SK-N-SH (cell line): Measurements from ENCODE around the gene MEIS2. TPM values are rescaled to one million over a fixed set of nuclear protein-coding genes. Genes with fewer than 3 reads are reported as not detected.

Experiments used
- CTCF ChIA-PET: fragments of 300-600, 350-600 bp; formaldehyde crosslinking; extraction: SDS; loops from one replicate; lab custom pipeline; 2021; lab: Yijun Ruan, JAX
- POLR2A ChIA-PET: fragments of 350-600 bp; sonication (Branson Sonifier 250); formaldehyde crosslinking; extraction: SDS; loops from one replicate; lab custom pipeline; 2020; ENCODE audit warnings: antibody characterized with exemption, inconsistent platforms; lab: Yijun Ruan, JAX
- DNase-seq: peaks from one replicate; pipeline ENCODE4 v3.0.0; 2012
- H2AFZ ChIP-seq: fragments of 200-600 bp; sonication (generic); 2 replicates; pipeline ENCODE4 v1.8.1; 2016; ENCODE audit warnings: antibody characterized with exemption, mild to moderate bottlenecking, low read depth
- H3F3A ChIP-seq: fragments of 200-600 bp; sonication (generic); replicated peaks from 2 replicates; pipeline ENCODE3; 2016; ENCODE audit warnings: antibody characterized with exemption, mild to moderate bottlenecking; ENCODE audit not compliant: insufficient read depth
- H3K27ac ChIP-seq, 2 experiments: fragments of 200-500 bp in 1 of 2; fragments of 200-600 bp in 1 of 2; sonication (Bioruptor generic) in 1 of 2; sonication (generic), shearing (Covaris generic) in 1 of 2; 2 replicates each; pipeline versions ENCODE4 v1.5.1 to v1.6.1; 2014 to 2016; ENCODE audit warnings: low read depth in 2 of 2, inconsistent platforms in 1 of 2, low read length in 1 of 2, mild to moderate bottlenecking in 1 of 2, mixed read lengths in 1 of 2
- H3K27me3 ChIP-seq: fragments of 200-600 bp; sonication (generic), shearing (Covaris generic); 2 replicates; pipeline ENCODE4 v1.6.1; 2016; ENCODE audit warnings: mixed run types; ENCODE audit not compliant: insufficient read depth
- H3K36me3 ChIP-seq, 2 experiments: fragments of 200-500 bp in 1 of 2; fragments of 200-600 bp in 1 of 2; sonication (Bioruptor generic) in 1 of 2; sonication (generic) in 1 of 2; replicated peaks in 1 of 2; 2 replicates each; pipeline versions ENCODE3 to v1.5.1; 2014 to 2016; ENCODE audit warnings: low read length in 1 of 2, mild to moderate bottlenecking in 1 of 2; ENCODE audit not compliant: insufficient read depth in 2 of 2, control insufficient read depth in 1 of 2
- H3K4me1 ChIP-seq, 2 experiments: fragments of 200-500 bp in 1 of 2; fragments of 200-600 bp in 1 of 2; sonication (Bioruptor generic) in 1 of 2; sonication (generic), shearing (Covaris generic) in 1 of 2; 2 replicates each; pipeline versions ENCODE4 v1.5.1 to v1.6.1; 2014 to 2016; ENCODE audit warnings: low read depth in 1 of 2, low read length in 1 of 2, mixed run types in 1 of 2; ENCODE audit not compliant: insufficient read depth in 2 of 2, control insufficient read depth in 1 of 2
- H3K4me2 ChIP-seq: fragments of 200-600 bp; sonication (generic), shearing (Covaris generic); 2 replicates; pipeline ENCODE4 v1.6.1; 2017; ENCODE audit warnings: mixed run types
- H3K4me3 ChIP-seq, 2 experiments: fragments of 200-500 bp in 1 of 2; fragments of 200-600 bp in 1 of 2; sonication (Bioruptor generic) in 1 of 2; sonication (generic), shearing (Covaris generic) in 1 of 2; 2 replicates each; pipeline versions ENCODE4 v1.5.1 to v1.8.1; 2014 to 2016; ENCODE audit warnings: low read depth in 2 of 2, inconsistent platforms in 1 of 2, low read length in 1 of 2, mild to moderate bottlenecking in 1 of 2, mixed read lengths in 1 of 2, moderate library complexity in 1 of 2
- H3K79me2 ChIP-seq: fragments of 200-600 bp; sonication (generic); 2 replicates; pipeline ENCODE4 v1.8.1; 2017; ENCODE audit warnings: mild to moderate bottlenecking; ENCODE audit not compliant: insufficient read depth
- H3K9ac ChIP-seq: fragments of 200-600 bp; sonication (generic); 2 replicates; pipeline ENCODE4 v1.6.1; 2017; ENCODE audit warnings: mixed run types
- H3K9me2 ChIP-seq: fragments of 200-600 bp; sonication (generic); 2 replicates; pipeline ENCODE4 v1.6.1; 2017; ENCODE audit warnings: mixed run types
- H3K9me3 ChIP-seq: fragments of 200-600 bp; sonication (generic); 2 replicates; pipeline ENCODE4 v1.6.1; 2017; ENCODE audit warnings: mixed run types, mild to moderate bottlenecking, moderate library complexity
- H4K20me1 ChIP-seq: fragments of 200-600 bp; sonication (generic); 2 replicates; pipeline ENCODE4 v1.6.1; 2017; ENCODE audit warnings: mild to moderate bottlenecking, mixed run types; ENCODE audit not compliant: insufficient read depth
- EZH2phosphoT487 ChIP-seq: fragments of 200-600 bp; sonication (generic); IDR thresholded peaks from 2 replicates; pipeline ENCODE4 v1.6.1; 2017; ENCODE audit warnings: low read depth, mixed run types, mild to moderate bottlenecking, antibody characterized with exemption, moderate library complexity, borderline replicate concordance
- FOSL2 ChIP-seq: IDR thresholded peaks from 2 replicates; pipeline ENCODE4 v1.4.0; 2012; ENCODE audit warnings: low read depth, mild to moderate bottlenecking, moderate library complexity, borderline replicate concordance
- FOXM1 ChIP-seq: IDR thresholded peaks from 2 replicates; pipeline ENCODE4 v1.4.0; 2012; ENCODE audit warnings: low read depth, mild to moderate bottlenecking
- GABPA ChIP-seq: IDR thresholded peaks from 2 replicates; pipeline ENCODE4 v1.4.0; 2012; ENCODE audit warnings: low read depth, mild to moderate bottlenecking
- GATA2 ChIP-seq: sonication (generic); formaldehyde crosslinking; IDR thresholded peaks from 2 replicates; pipeline ENCODE4 v1.5.0; 2020; ENCODE audit warnings: mild to moderate bottlenecking, missing genetic modification reagents
- MEF2A ChIP-seq: IDR thresholded peaks from 2 replicates; pipeline ENCODE4 v1.4.0; 2012; ENCODE audit warnings: low read depth, borderline replicate concordance
- NFIC ChIP-seq: IDR thresholded peaks from 2 replicates; pipeline ENCODE4 v1.4.0; 2012; ENCODE audit warnings: borderline replicate concordance
- POLR2AphosphoS5 ChIP-seq: IDR thresholded peaks from 2 replicates; pipeline ENCODE4 v1.6.1; 2012; ENCODE audit warnings: low read depth, low read length
- RCOR1 ChIP-seq: fragments of 150-350 bp; IDR thresholded peaks from 2 replicates; pipeline ENCODE4 v1.6.1; 2017; ENCODE audit warnings: antibody characterized with exemption, low read length
- RFX5 ChIP-seq: IDR thresholded peaks from 2 replicates; pipeline ENCODE4 v1.6.1; 2012; ENCODE audit warnings: mild to moderate bottlenecking, improper control_type of control experiment, low read length
- RXRA ChIP-seq: IDR thresholded peaks from 2 replicates; pipeline ENCODE4 v1.4.0; 2012; ENCODE audit warnings: low read depth, mild to moderate bottlenecking, borderline replicate concordance
- SIN3A ChIP-seq: IDR thresholded peaks from 2 replicates; pipeline ENCODE4 v1.6.1; 2012; ENCODE audit warnings: low read depth, mild to moderate bottlenecking, low read length, moderate library complexity, borderline replicate concordance
- TCF12 ChIP-seq: IDR thresholded peaks from 2 replicates; pipeline ENCODE4 v1.4.0; 2012
- YY1 ChIP-seq: IDR thresholded peaks from 2 replicates; pipeline ENCODE4 v1.4.0; 2012; ENCODE audit warnings: low read depth, mild to moderate bottlenecking
- WGBS: methylation state at CpG from one replicate; pipeline ENCODE4 v1.1.6; 2017; ENCODE audit warnings: low lambda C conversion rate; 5-methylcytosine and 5-hydroxymethylcytosine counted together
- polyA plus RNA-seq, 3 experiments: library from polyadenylated mRNA; depleted of rRNA; stranded (reverse); fragments of >200 nt; gene quantifications; 2 replicates each; pipeline ENCODE4 v1.2.3, GENCODE V29; 2012
- TF ChIP-seq, protein P1 (sequence below): fragments of 150-350 bp; IDR thresholded peaks from 2 replicates; pipeline ENCODE4 v1.6.1; 2016; ENCODE audit warnings: mild to moderate bottlenecking, low read depth, low read length
- TF ChIP-seq, protein P2 (sequence below): IDR thresholded peaks from 2 replicates; pipeline ENCODE4 v1.4.0; 2012; ENCODE audit warnings: low read depth, borderline replicate concordance
- TF ChIP-seq, protein P3 (sequence below): IDR thresholded peaks from 2 replicates; pipeline ENCODE4 v1.6.1; 2012; ENCODE audit warnings: mild to moderate bottlenecking, low read depth, low read length, moderate library complexity
- TF ChIP-seq, protein P4 (sequence below): fragments of 200-600 bp; sonication (generic); IDR thresholded peaks from 2 replicates; pipeline ENCODE4 v1.6.1; 2017; ENCODE audit warnings: antibody characterized with exemption, mild to moderate bottlenecking, moderate library complexity
- TF ChIP-seq, protein P5 (sequence below): IDR thresholded peaks from 2 replicates; pipeline ENCODE4 v1.4.0; 2012; ENCODE audit warnings: low read depth

MEIS2 gene
- polyA plus RNA-seq, 1 of the 3 experiments (the other 2 are of a cell fraction), result 146 TPM

DNA sequence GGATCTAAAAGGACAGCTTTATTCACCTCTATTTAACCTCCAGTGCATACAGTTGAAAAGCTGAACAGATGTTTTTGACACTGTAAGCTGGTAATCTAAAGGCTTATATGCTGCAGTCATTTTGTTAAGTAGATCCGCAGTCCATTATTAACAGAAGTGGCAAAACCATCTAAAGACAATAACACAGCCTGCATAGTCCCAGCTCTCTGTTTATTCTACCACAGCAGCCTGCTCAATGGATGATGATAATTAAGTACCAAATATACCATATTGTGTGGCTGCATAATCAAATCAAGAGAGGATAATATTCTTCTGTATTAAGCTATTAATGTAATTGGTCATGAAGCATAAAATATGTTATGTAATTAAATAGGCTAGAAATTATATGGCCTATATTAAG lies 207.1 kb downstream of the MEIS2 start:
- POLR2A ChIA-PET, result no interaction called here
- H3K9ac ChIP-seq, result no peak overlapping the region

More for the DNA sequence above, 207.1 kb downstream of the MEIS2 start:
- peaks cover 27% of the 10 kb centered on the region for H3F3A ChIP-seq
- no peaks in the 10 kb centered on the region for H3K9me2 ChIP-seq
- no peak overlapping the region for H3K4me3 ChIP-seq
- DNase-seq, result no peak
- H3K27me3 ChIP-seq, result no peaks in the 10 kb centered on the region
- peaks cover 83 to 98% of the 10 kb centered on the region in 2 experiments for H3K36me3 ChIP-seq
- peaks cover 9% of the 10 kb centered on the region; the same call in 1 of the 2 replicates for H4K20me1 ChIP-seq
- no peaks in the 10 kb centered on the region for H3K9me3 ChIP-seq
- peaks cover 23% of the 10 kb centered on the region; the same call in 1 of the 2 replicates for H3K79me2 ChIP-seq
- TF ChIP-seq, protein P1, sequence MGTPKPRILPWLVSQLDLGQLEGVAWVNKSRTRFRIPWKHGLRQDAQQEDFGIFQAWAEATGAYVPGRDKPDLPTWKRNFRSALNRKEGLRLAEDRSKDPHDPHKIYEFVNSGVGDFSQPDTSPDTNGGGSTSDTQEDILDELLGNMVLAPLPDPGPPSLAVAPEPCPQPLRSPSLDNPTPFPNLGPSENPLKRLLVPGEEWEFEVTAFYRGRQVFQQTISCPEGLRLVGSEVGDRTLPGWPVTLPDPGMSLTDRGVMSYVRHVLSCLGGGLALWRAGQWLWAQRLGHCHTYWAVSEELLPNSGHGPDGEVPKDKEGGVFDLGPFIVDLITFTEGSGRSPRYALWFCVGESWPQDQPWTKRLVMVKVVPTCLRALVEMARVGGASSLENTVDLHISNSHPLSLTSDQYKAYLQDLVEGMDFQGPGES, result no peak
- no peak for TF ChIP-seq FOSL2
- TF ChIP-seq, protein P2, sequence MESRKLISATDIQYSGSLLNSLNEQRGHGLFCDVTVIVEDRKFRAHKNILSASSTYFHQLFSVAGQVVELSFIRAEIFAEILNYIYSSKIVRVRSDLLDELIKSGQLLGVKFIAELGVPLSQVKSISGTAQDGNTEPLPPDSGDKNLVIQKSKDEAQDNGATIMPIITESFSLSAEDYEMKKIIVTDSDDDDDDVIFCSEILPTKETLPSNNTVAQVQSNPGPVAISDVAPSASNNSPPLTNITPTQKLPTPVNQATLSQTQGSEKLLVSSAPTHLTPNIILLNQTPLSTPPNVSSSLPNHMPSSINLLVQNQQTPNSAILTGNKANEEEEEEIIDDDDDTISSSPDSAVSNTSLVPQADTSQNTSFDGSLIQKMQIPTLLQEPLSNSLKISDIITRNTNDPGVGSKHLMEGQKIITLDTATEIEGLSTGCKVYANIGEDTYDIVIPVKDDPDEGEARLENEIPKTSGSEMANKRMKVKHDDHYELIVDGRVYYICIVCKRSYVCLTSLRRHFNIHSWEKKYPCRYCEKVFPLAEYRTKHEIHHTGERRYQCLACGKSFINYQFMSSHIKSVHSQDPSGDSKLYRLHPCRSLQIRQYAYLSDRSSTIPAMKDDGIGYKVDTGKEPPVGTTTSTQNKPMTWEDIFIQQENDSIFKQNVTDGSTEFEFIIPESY, result no peak
- no peak for TF ChIP-seq RCOR1
- no peak for TF ChIP-seq SIN3A
- TF ChIP-seq POLR2AphosphoS5, result no peak
- no peak for TF ChIP-seq GATA2 (CRISPR knock-in tag)
- TF ChIP-seq RXRA, result no peak
- TF ChIP-seq TCF12, result no peak
- TF ChIP-seq FOXM1, result no peak
- TF ChIP-seq NFIC, result no peak
- TF ChIP-seq RFX5, result no peak
- no peak for TF ChIP-seq GABPA
- TF ChIP-seq, protein P3, sequence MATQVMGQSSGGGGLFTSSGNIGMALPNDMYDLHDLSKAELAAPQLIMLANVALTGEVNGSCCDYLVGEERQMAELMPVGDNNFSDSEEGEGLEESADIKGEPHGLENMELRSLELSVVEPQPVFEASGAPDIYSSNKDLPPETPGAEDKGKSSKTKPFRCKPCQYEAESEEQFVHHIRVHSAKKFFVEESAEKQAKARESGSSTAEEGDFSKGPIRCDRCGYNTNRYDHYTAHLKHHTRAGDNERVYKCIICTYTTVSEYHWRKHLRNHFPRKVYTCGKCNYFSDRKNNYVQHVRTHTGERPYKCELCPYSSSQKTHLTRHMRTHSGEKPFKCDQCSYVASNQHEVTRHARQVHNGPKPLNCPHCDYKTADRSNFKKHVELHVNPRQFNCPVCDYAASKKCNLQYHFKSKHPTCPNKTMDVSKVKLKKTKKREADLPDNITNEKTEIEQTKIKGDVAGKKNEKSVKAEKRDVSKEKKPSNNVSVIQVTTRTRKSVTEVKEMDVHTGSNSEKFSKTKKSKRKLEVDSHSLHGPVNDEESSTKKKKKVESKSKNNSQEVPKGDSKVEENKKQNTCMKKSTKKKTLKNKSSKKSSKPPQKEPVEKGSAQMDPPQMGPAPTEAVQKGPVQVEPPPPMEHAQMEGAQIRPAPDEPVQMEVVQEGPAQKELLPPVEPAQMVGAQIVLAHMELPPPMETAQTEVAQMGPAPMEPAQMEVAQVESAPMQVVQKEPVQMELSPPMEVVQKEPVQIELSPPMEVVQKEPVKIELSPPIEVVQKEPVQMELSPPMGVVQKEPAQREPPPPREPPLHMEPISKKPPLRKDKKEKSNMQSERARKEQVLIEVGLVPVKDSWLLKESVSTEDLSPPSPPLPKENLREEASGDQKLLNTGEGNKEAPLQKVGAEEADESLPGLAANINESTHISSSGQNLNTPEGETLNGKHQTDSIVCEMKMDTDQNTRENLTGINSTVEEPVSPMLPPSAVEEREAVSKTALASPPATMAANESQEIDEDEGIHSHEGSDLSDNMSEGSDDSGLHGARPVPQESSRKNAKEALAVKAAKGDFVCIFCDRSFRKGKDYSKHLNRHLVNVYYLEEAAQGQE, result no peak
- TF ChIP-seq YY1, result no peak
- TF ChIP-seq, protein P4, sequence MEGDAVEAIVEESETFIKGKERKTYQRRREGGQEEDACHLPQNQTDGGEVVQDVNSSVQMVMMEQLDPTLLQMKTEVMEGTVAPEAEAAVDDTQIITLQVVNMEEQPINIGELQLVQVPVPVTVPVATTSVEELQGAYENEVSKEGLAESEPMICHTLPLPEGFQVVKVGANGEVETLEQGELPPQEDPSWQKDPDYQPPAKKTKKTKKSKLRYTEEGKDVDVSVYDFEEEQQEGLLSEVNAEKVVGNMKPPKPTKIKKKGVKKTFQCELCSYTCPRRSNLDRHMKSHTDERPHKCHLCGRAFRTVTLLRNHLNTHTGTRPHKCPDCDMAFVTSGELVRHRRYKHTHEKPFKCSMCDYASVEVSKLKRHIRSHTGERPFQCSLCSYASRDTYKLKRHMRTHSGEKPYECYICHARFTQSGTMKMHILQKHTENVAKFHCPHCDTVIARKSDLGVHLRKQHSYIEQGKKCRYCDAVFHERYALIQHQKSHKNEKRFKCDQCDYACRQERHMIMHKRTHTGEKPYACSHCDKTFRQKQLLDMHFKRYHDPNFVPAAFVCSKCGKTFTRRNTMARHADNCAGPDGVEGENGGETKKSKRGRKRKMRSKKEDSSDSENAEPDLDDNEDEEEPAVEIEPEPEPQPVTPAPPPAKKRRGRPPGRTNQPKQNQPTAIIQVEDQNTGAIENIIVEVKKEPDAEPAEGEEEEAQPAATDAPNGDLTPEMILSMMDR, result no peak
- TF ChIP-seq EZH2phosphoT487, result no peak
- TF ChIP-seq MEF2A, result no peak
- TF ChIP-seq, protein P5, sequence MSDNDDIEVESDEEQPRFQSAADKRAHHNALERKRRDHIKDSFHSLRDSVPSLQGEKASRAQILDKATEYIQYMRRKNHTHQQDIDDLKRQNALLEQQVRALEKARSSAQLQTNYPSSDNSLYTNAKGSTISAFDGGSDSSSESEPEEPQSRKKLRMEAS, result no peak
- CTCF ChIA-PET, result interaction anchor here (0.6 to 2.0 kb wide), 2 partner anchors 9 to 316 kb away, joined by 4 to 8 read pairs; no protein-coding TSS in a partner anchor
- no peak overlapping the region; a peak in 1 of 4 replicates for H3K27ac ChIP-seq
- peaks cover 0 to 23% of the 10 kb centered on the region in 2 experiments; a peak in 2 of 4 replicates for H3K4me1 ChIP-seq
- no peak overlapping the region for H3K4me2 ChIP-seq
- 92% methylated on average over 1 of the region's 1 CpG for WGBS
- no peak overlapping the region for H2AFZ ChIP-seq
